ENCODE results near the gene ZNF684.
"Not testable (repeated sequence)": the region's sequence is repeated elsewhere in the genome, so short reads cannot be mapped to it uniquely, and the experiment has no call there.

DNA sequence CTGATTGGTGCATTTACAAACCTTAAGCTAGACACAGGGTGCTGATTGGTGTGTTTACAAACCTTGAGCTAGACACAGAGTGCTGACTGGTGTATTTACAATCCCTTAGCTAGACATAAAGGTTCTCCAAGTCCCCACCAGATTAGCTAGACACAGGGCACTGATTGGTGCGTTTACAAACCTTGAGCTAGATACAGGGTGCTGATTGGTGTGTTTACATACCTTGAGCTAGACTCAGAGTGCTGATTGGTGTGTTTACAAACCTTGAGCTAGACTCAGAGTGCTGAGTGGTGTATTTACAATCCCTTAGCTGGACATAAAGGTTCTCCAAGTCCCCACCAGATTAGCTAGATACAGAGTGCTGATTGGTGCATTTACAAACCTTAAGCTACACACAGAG is 26.8 kb downstream of the ZNF684 start:
- TF ChIP-seq, protein P1, sequence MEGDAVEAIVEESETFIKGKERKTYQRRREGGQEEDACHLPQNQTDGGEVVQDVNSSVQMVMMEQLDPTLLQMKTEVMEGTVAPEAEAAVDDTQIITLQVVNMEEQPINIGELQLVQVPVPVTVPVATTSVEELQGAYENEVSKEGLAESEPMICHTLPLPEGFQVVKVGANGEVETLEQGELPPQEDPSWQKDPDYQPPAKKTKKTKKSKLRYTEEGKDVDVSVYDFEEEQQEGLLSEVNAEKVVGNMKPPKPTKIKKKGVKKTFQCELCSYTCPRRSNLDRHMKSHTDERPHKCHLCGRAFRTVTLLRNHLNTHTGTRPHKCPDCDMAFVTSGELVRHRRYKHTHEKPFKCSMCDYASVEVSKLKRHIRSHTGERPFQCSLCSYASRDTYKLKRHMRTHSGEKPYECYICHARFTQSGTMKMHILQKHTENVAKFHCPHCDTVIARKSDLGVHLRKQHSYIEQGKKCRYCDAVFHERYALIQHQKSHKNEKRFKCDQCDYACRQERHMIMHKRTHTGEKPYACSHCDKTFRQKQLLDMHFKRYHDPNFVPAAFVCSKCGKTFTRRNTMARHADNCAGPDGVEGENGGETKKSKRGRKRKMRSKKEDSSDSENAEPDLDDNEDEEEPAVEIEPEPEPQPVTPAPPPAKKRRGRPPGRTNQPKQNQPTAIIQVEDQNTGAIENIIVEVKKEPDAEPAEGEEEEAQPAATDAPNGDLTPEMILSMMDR (IDR thresholded peaks at IDR 0.05 in 2 of 3, conservative IDR thresholded peaks at IDR 0.05 in 1 of 3; ENCODE audit: borderline replicate concordance in 1 of 3, insufficient read depth in 1 of 3, low read depth in 2 of 3, low read length in 2 of 3) = not testable (repeated sequence)
- TF ChIP-seq, protein P2, sequence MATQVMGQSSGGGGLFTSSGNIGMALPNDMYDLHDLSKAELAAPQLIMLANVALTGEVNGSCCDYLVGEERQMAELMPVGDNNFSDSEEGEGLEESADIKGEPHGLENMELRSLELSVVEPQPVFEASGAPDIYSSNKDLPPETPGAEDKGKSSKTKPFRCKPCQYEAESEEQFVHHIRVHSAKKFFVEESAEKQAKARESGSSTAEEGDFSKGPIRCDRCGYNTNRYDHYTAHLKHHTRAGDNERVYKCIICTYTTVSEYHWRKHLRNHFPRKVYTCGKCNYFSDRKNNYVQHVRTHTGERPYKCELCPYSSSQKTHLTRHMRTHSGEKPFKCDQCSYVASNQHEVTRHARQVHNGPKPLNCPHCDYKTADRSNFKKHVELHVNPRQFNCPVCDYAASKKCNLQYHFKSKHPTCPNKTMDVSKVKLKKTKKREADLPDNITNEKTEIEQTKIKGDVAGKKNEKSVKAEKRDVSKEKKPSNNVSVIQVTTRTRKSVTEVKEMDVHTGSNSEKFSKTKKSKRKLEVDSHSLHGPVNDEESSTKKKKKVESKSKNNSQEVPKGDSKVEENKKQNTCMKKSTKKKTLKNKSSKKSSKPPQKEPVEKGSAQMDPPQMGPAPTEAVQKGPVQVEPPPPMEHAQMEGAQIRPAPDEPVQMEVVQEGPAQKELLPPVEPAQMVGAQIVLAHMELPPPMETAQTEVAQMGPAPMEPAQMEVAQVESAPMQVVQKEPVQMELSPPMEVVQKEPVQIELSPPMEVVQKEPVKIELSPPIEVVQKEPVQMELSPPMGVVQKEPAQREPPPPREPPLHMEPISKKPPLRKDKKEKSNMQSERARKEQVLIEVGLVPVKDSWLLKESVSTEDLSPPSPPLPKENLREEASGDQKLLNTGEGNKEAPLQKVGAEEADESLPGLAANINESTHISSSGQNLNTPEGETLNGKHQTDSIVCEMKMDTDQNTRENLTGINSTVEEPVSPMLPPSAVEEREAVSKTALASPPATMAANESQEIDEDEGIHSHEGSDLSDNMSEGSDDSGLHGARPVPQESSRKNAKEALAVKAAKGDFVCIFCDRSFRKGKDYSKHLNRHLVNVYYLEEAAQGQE (IDR thresholded peaks at IDR 0.05; ENCODE audit: low read depth) = not testable (repeated sequence)
- TF ChIP-seq JUND (IDR thresholded peaks at IDR 0.05); RAD21 (IDR thresholded peaks at IDR 0.05; ENCODE audit: low read depth); EZH2phosphoT487 (IDR thresholded peaks at IDR 0.05; ENCODE audit: borderline replicate concordance); SP1 (IDR thresholded peaks at IDR 0.05; ENCODE audit: low read depth); EZH2 (IDR thresholded peaks at IDR 0.05); ZNF274 (IDR thresholded peaks at IDR 0.05; ENCODE audit: low read depth, low read length); POLR2A (IDR thresholded peaks at IDR 0.05; ENCODE audit: borderline replicate concordance, extremely low read depth, insufficient read depth, insufficient read length); POLR2AphosphoS5 (IDR thresholded peaks at IDR 0.05; ENCODE audit: low read depth, low read length): not testable (repeated sequence)

All from HCT116 (cell line).